Putamen (tissue), 1 donor: ENCODE measurements around the gene SULT1A1.

Source experiments
- DNase-seq: peaks from one replicate; pipeline ENCODE4 v3.0.0-alpha.2; 2016; ENCODE audit warnings: low spot score

SULT1A1 gene

DNA sequence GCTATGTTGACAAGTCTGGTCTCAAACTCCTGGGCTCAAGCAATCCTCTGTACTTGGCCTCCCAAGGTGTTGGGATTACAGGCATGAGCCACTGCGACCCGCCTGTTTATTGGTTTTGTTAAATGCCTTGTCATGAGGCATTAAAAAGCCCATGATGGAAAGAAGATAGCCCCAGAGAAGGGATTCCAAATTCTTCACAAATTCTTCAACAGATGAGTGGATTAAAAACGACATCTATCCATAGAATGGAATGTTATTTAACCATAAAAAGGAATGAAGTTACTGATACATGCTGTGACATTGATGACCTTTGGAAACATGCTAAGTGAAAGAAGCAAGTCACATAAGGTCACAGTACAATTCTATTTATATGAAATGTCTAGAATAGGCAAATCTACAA, 51.4 kb downstream of the SULT1A1 start:
- DNase-seq, result no peak

DNA sequence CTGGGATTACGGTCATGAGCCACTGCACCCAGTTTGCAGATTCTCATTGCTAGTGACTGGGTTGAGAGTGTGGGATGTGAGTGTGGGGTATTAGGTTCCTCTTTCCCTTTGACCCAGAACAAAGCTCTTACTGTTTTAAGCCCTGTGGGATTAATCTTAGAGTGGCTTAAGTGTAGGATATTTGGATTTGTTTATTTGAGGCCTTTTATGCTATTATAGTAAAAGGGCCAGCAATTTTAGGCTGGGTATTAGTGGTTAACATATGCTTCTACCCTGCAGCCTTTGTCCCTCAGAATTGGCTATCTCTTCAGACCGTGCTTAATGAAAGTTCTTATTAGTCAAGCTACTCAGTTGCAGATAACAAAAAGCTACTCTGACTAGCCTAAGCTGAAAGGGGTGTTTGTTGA, 52.9 kb downstream of the SULT1A1 start:
- DNase-seq, result no peak

DNA sequence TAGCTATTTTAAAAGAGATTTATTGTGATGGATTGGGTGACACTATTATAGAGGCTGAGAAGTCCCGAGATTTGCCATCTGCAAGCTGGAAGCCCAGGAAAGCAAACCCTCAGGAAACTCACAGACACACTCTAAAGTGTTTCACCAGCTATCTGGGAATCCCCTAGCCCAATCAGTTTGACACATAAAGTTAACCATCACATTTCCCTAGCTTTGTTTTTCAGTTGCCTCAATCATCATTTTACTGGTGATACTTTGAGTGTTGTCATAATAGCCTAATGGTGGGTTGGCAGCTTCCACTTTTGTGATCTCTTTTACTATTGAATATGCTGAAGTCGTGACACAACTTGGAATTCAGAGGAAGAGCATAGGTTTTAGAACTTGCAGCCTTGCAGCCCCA, 54.3 kb downstream of the SULT1A1 start:
- no peak for DNase-seq
